HPDE6-E6E7 (cell line): ENCODE data around the gene C3orf52.
A peak's percentile ranks its signal among the peaks of the same experiment; 100 is the strongest.
"Not testable (repeated sequence)": the region's sequence is repeated elsewhere in the genome, so short reads cannot be mapped to it uniquely, and the experiment has no call there.

Experiments
- DNase-seq: peaks from one replicate; pipeline ENCODE4 v3.0.0; 2011; ENCODE audit warnings: missing footprints; ENCODE audit errors: extremely low spot score

C3orf52 gene, protein sequence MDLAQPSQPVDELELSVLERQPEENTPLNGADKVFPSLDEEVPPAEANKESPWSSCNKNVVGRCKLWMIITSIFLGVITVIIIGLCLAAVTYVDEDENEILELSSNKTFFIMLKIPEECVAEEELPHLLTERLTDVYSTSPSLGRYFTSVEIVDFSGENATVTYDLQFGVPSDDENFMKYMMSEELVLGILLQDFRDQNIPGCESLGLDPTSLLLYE

DNA sequence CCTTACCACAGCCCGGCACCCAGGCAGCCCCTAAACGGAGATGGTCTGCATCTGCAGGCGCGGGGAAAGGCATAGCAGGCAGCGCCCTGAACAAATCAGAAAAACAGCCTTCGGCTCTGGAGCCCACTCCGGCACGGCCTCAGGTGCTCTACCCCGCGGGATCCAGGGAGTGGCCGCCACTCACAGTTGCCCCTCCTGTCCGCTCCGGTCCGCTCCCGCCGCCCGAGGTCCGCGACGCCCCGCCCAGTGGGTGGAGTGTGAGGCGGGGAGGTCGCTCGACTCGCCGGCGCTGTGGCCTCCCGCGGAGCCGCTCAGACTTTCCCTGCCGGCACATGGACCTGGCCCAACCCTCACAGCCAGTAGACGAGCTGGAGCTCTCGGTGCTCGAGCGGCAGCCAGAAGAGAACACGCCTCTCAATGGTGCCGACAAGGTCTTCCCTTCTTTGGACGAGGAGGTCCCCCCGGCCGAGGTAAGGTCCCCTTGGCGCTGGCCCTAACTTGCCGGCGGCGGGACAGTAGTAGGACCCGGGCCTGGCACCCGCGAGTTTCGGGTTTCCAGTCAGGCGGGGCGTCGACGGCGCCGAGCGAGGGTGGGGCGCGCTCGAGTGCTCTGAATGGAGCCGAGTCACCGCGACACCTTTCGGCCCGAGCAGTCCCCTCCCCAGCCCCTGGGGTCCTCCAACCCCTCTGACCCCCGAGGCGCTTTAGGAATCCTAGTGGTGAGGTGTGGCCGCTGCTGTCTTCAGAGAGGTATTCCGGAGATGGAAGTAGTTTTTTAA, at the start of gene C3orf52:
C3orf52 (plus strand) TSS at position 314 of the 779 bp plus-strand sequence; CDS start at position 333, 19 bp downstream.
- DNase-seq, result peak; percentile 88

DNA sequence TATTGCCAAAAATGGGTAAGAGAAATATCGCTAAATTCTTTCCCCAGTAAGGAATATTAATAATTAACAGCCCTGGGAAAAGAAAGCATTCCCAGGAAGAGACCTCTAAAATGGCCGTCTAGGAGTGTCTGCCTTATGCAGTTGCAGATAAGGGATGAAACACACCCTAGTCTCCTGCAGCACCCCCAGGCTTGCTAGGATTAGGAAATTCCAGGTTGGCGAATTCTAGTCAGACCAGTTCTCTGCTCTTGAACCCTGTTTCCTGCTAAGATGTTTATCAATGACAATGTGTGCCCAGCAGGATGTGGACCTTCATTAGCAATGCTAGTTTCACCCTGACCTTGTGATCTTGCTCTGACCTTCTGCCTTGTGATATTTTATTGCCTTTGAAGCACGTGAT, 49.0 kb upstream of the C3orf52 start:
- not testable (repeated sequence) for DNase-seq

DNA sequence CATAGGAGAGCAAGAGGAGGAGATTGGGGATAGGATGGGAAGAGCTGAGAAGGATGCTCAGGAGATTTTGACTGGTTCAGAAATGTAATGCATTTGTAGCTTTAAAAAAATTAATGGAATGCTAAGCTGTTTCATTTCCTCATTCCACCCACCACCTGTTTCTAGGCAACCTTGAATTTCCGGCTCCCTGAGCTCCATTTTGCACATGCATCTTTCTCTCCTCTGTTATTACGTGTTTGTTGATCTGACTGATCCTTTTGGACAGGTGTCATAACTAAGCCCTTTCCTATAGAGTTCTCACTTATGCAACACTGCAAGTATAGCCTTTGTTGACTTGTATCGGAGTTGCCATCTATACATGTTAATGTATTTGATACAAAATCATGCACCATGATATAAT, 47.3 kb upstream of the C3orf52 start:
- DNase-seq, result peak; percentile 32

DNA sequence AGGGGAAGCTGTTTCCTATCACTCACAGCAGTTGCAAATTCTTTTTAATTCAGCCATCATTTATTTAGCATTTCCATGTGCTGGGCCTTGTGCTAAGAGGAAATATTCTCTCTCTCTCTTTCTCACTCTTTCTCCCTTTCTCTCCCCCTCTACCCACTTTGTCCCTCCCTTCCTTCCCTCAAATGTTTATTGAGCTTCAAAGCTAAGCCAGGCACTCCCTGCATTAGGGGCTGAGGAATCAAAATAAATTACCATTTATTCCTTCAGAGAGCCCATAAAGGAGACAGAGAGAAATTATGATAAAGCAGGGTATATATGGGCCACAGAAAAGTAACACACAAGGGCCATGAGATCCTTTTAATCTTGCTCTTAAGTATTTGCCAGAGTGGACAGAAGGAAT, 44.9 kb upstream of the C3orf52 start:
- no peak for DNase-seq

DNA sequence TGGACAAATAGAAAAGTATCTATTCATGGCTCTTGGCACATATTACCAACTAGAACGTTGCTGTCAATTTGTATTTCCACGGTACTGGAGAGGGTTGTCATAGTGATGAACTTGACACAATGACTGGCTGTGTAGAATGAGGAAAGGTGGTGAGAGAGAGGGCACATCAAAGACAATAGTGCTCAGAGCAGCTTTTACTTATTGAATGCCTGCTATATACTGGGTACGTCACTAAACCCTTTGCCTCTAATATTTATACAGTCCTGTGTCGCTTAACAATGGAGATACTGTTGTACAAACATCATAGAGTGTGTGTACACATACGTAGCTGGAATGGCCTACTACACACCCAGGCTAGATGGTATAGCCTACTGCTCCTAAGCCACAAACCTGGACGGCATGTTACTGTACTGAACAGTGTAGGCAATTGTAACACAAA, 43.3 kb upstream of the C3orf52 start:
- no peak for DNase-seq

DNA sequence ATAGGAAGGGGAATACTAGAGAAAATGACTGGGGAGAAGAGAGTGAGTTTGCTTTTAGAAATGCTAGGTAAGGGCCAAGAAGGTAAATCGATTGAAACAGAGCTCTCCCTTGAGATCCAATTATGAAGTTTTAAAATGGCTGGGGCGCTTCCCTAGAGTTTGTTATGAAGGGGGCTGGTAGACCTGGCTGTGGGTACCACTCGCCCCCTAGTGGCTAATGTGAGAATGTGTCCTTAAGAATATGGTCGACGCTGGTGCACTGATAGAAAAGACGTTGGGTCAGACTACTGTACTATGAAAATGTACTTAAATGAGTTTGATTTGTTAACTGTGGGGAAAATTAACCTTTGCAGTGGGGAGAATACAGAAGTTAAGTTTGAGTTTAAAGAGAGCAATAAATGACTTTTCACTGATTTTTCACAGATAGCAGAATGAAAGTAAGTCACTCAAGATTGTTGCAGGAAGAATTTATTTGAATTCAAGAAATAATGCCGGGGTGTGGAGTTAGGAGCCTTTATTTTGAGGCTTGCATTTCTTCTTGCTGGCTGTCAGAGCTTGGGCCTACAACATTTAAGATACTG, 42.5 kb upstream of the C3orf52 start:
- peak; percentile 54 for DNase-seq

DNA sequence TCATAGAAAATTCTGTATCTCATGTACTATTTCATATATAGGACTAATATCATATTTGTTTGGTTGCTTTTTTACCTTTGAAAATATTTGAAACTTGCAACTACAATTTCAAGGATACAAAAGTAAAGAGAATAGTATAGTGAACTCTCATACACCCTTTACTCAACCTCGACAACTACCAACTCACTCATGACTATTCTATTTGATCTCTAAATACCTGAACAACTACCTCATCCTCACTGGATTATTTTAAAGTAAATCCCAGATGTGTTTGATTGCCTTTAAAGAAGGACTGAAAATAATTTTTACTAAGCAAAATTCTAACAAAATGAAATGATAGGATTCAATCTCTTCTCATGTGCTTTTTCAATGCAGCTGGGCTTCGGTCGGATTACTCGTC, 39.6 kb upstream of the C3orf52 start:
- DNase-seq, result peak; percentile 21

DNA sequence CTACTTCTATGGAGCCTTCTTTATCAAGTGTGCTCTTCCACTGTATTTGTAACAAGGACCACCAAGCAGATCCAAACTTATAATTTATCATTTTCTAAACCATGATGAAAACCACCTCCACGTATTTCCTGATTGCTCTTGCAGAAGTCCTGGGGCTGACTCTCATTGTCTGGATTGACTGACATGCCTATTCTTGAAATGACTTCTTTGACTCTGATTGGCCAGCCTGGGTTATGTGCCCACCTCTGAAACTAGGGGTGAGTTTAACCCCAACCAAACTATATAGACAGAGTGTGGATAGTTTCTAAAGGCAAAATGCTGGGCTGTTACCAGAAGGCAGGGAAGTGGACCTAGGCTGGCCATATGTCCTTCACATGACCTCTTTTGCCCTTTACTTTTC, 38.9 kb upstream of the C3orf52 start:
- no peak for DNase-seq

DNA sequence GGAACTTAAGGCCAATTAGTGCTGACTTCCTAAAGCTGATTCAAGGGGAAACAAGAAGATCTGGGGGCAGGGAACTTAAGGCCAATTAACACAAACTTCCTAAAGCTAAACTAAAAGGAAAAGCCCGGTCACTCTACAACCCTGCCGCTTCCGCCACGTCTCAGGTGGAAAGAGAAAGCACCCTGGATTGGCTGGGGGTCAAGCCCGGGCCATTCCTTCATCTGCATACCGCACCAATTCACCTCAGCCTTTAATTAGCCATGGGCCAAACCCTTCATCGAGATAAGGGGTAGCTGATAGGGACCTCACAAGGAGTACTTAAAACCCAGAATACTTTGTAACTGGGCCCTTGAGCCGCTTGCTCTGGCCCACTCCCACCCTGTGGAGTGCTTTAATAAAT, 37.3 kb upstream of the C3orf52 start:
- no peak for DNase-seq

DNA sequence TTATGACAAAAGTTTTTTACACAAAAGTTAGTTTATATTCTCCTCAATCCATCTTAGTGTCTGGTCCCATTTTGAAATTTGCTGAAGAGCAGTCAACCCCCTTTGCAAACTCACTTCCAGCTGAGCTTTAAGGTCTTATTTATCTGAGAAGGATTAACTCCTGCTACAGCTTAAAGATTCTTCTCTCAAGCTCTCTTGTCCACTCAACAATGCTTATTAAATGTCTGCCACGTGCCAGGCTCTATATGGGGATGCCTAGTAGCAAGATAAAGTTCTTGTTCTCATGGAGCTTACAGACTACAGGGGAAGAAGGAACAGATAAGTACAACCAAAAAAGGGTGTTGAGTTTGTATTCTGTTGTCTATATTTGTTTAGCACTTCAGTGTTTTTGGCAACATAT, 33.0 kb upstream of the C3orf52 start:
- DNase-seq, result no peak

DNA sequence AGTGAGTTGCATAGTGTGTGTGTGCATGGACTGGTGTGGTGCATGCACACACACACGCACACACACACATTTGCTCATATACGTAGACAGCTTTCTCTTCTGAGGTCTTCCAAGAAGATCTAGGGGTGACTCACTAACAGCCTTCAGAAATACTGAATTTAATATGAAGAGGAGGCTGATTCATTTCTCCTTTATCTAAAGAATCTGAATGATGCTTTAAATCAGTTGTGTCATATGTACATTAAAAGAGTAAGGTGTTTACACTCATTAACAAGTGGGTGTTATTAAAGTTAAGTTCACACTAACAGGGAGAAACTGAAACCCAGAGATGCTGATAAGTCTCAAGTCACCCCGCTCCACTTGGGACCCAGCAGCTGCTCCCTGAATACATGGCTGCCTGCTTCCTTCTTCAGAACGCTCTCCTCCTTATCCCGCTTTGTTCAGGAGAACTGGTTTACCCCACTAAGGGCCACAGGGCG, 29.7 kb upstream of the C3orf52 start:
- DNase-seq, result peak; percentile 29

DNA sequence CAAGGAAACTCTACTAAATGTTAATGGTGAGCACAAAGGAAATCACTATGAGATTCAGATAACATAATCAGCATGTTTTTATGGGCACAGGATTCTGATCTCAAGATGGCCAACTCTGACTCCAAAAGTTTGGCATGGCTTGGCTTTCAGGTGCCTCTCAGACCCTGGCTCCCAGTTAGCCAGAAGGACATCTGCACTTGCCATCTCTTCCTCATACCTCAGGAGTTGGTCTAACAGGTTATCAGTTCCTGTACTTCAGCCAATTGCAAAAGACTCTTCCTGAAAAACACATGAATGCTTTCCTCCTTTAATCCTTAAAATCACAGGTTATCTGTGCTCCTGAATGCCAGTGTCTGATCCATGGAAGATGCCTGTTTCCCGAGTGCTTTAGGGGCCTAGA, 26.7 kb upstream of the C3orf52 start:
- DNase-seq, result no peak

DNA sequence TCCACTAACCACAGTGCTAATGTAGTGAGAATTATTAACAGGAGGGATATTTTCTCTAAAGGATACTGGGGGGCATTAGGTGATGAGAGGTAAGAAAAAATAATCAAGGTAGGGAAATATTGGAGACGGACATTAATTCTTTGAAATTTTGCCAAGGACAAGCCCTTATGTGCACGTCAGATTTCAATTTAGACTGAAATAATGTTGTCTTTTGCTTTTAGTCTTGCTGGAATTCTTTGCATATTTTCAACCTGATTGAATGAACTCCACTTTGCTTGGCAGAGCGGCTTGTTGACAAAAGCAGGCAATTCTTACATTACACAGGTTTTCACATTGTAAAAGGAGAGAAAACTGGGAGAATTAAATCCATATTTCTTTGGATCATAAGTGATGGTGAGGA, 25.0 kb upstream of the C3orf52 start:
- no peak for DNase-seq

DNA sequence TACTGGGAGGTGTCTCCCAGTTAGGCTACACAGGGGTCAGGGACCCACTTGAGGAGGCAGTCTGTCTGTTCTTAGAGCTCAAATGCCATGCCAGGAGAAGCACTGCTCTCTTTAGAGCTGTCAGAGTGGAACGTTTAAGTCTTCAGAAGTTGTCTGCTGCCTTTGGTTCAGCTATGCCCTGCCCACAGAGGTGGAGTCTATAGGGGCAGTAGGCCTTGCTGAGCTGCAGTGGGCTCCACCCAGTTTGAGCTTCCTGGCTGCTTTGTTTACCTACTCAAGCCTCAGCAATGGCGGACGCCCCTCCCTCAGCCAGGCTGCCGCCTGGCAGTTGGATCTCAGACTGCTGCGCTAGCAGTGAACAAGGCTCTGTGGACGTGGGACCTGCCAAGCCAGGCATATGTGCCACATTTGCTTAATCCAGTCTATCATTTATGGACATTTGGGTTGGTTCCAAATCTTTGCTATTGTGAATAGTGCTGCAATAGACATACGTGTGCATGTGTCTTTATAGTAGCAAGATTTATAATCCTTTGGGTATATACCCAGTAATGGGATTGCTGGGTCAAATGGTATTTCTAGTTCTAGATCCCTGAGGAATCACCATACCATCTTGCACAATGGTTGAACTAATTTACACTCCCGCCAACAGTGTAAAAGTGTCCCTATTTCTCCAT, 13.7 kb upstream of the C3orf52 start:
- not testable (repeated sequence) for DNase-seq

DNA sequence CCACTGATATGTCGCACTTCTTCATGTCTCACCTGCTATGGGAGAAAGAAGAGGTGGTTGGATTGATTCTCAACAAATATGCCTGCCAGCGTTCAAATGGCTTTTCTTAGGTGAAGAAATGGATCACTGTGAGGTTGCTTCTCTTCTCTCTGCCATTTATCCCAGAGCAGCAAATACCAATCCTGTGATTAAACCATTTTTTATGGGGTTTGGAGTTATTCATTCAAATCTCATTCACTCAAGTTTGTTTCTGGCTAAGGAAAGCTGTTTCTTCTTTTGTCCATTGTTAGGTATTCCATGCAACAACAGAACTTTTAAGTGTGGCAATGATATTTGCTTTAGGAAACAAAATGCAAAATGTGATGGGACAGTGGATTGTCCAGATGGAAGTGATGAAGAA, 12.2 kb upstream of the C3orf52 start:
- no peak for DNase-seq

DNA sequence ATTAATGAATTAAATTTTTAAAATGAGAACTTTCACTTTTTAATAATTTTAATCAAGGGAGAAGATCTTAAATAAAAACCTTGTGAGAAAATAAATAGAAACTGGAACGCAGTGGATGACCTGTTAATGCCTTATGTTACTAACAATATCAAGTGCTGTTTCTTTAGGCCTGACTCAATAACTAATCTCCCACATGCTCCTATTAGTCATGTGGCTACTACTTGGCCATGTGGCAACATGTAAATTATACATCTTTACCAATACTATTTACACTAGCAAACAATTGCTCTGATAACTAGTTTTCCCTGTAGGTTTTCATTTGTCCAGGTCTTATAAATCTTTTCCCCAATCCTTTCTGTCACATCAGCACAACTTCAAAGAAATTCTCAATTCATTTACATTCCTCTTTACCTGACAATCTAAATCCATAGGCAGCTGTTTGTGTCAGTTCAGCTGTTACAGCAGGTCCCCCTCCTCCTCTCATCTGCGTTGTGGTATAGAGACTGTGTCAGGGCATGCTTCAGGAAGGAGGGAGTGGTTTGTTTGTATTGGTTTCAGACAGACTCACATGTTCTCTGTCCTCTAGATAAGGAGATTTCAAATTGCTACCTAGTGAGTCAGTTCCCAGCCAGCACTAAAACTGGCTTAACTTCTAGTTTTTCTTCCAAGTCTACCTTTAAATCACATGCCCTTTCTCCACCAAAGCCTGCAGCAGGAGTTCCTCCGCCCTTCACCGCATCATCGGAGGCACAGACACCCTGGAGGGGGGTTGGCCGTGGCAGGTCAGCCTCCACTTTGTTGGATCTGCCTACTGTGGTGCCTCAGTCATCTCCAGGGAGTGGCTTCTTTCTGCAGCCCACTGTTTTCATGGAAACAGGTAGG, 11.3 kb upstream of the C3orf52 start:
- peak; percentile 96 for DNase-seq

DNA sequence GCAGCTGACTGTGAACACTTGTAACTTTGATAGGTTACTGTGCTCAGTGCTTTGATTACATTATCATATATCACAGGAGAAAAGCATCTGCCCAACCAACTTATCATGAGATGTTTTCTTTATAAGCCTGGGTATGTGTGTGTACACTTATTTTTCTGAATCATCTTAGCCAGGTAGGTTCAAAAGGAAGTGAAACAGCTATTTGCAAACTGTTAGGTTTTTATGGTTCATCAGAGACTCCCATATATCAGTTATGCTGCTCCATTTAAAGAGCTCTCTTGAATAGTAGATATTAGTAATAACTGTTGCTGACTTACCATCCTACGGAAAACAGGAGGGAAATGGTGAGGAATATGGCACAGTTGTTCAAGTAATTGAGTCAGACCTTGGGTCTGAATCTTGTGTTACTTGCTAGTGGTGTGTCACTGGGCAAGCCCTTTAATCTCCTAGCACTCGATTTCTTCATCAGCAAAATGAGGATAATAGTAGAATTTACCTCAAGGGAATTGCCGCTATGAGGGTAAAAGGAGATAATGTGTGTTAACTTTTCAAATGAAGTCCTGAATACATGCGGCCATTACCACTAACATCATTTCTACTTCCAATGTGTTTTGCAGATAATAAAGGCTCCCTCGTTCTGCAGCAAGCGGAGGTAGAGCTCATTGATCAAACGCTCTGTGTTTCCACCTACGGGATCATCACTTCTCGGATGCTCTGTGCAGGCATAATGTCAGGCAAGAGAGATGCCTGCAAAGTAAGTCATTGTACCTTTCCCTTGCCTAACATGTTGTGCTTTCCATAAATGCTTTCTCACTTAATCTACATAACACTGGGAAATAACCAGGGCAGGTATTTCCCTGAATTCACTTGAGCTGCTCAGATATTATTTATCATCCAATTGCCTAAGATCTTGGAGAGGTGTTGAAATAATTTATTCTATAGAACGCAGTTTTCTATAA, 7.8 kb upstream of the C3orf52 start:
- no peak for DNase-seq

DNA sequence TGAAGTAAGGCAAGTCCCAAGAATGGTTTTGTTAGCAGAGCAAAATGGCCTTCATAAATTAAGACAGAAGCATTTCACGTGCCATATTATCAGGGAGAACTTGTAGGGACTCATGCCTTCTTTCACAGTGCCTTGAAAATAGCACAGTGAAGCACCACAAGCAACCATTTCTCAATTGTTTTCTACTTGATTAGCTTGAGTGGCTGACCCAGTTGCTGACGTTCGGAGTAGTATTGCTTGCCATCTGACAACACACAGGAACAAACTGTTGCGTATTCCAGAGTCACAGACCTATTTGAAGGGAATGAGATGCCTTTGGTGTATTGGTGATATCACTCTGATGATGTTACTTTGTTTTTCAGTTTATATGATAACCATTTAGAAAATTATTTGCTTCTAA, 3.0 kb upstream of the C3orf52 start:
- no peak for DNase-seq

DNA sequence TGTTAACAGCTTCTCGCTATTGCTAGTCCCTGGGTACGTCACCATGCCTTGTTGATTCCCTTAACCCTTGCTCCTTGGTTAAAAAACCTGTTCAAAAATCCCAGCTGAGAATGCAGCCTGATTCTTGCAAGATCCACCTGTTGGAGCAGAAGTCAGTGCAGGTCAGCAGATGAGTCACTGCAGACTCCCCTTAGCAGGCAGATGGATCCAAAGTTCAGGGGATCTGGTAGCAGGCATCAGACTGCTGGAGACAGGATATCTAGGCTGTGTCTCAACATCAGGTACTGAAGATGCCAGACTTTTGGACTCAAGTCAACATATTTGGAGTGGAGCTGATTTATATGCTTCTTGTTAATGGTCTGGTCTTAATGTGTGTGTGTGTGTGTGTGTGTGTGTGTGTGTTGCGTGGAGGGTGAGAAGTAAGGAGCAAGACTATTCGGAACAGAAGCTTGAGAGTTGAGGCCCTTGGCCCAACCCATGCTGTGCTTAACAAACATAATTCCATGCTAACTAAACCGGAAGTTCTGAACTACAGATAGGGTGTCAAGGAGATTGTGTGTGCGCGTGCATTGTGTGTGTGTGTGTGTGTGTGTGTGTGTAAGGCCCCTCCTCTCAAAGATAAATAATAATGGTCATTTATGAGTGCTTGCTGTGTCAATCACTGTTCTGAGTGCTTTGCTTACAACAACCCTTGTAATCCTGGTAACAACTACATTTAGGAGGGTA, 1.0 kb upstream of the C3orf52 start:
- DNase-seq, result peak; percentile 34

DNA sequence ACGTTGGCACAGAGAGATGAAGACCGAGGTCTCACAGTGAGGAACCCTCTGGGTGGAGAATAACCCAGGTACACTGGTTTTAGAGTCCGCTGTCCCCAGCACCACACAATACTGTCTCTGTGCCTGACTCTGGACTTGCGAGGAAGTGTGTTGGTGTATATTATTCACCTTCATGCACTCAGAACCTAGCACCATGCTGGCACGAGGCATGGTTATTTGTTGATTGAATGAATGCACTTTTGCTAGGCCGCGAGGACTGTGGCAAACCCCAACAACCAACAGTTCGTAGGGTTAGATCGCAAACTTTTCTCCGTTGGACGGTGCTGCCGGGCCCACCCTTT, 484 bp upstream of the C3orf52 start:
- no peak for DNase-seq
